Neural progenitor cell (in vitro differentiated cells): ENCODE measurements around the gene ATAD2B.

ENCODE experiments used
- CTCF ChIP-seq: fragments of 200-600 bp; sonication (generic); IDR thresholded peaks from 2 replicates; pipeline ENCODE4 v1.5.1; 2017; ENCODE audit warnings: antibody characterized with exemption, mild to moderate bottlenecking
- EZH2phosphoT487 ChIP-seq: fragments of 200-600 bp; sonication (generic); IDR thresholded peaks from 2 replicates; pipeline ENCODE4 v1.6.1; 2017; ENCODE audit warnings: antibody characterized with exemption

- TF ChIP-seq EZH2phosphoT487 (no peak), CTCF (no peak)
These were observed 169.1 kb downstream of the ATAD2B start for GRCh38 chr2:23757686-23758433.
